Mononuclear cell (primary cell): ENCODE measurements around the gene KLHL5. TPM values are rescaled to one million over a fixed set of nuclear protein-coding genes. Genes with fewer than 3 reads are reported as not detected.

Experiments
- H3K27me3 ChIP-seq: 2 replicates; pipeline ENCODE4 v1.6.0; 2011; ENCODE audit warnings: low read length, control low read depth; ENCODE audit not compliant: insufficient read depth
- H3K4me1 ChIP-seq: 2 replicates; pipeline ENCODE4 v1.5.1; 2011; ENCODE audit warnings: mild to moderate bottlenecking, low read length, control low read depth; ENCODE audit not compliant: insufficient read depth
- H3K4me3 ChIP-seq: 2 replicates; pipeline ENCODE4 v1.5.1; 2011; ENCODE audit warnings: mild to moderate bottlenecking, low read length, moderate library complexity
- H3K9me3 ChIP-seq: 2 replicates; pipeline ENCODE4 v1.5.1; 2011; ENCODE audit warnings: low read depth, mild to moderate bottlenecking, control low read depth, low read length
- total RNA-seq: library from RNA; depleted of rRNA; stranded (reverse); fragments of >200 nt; gene quantifications from one replicate; pipeline ENCODE4 v1.2.3, GENCODE V29; 2012

The KLHL5 gene
- total RNA-seq, 1 donor: 37.8 TPM

DNA sequence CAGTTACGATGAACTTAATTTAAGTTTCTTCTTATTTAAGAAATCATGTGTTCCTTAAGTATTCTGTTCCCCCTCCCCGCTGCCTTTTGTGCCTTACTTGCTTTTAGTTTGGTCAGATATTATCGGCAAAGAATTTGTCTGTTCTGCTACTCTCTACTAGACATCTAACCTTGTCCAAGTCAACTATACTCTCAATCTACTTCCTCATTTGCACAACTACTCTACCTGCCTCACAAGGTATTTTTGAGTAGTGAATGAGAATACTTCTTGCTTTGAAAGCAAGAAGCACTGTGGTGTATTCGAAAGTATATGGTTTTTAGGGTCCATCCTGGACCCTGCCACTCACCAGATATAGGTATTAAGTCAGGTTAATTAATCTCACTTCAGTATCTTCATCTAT lies 8.0 kb upstream of the KLHL5 start:
- Histone ChIP-seq H3K27me3 (no peaks in the 10 kb centered on the region), H3K9me3 (no peaks in the 10 kb centered on the region), H3K4me3 (no peak overlapping the region), H3K4me1 (no peaks in the 10 kb centered on the region)

DNA sequence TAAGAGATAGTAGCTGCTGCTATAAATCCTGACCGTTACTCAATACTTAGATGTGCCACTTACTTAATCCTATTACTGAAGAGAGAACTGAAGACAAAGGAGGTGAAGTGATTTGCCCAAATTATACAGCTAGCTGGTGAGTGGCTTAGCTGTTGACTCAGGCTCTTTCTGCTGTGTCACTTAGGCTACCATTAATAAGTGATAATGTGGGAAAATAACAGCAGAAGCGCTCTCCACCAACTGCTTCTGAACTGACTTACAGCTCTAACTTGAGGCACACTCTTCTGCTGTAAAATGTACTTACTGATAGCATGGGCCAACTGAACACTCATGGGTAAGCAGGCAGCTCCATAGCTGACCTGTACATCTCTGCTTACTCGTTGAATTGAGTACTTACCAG lies 7.5 kb upstream of the KLHL5 start:
- Histone ChIP-seq H3K9me3 (no peaks in the 10 kb centered on the region), H3K4me3 (no peak overlapping the region)

GRCh38 chr4:39056023-39056422 lies 6.0 kb upstream of the KLHL5 start:
- H3K27me3 ChIP-seq: no peaks in the 10 kb centered on the region
- no peaks in the 10 kb centered on the region for H3K9me3 ChIP-seq
- no peaks in the 10 kb centered on the region for H3K4me1 ChIP-seq
- H3K4me3 ChIP-seq: no peak overlapping the region

More for the DNA sequence above, 7.5 kb upstream of the KLHL5 start:
- no peaks in the 10 kb centered on the region for H3K27me3 ChIP-seq
- H3K4me1 ChIP-seq: no peaks in the 10 kb centered on the region

DNA sequence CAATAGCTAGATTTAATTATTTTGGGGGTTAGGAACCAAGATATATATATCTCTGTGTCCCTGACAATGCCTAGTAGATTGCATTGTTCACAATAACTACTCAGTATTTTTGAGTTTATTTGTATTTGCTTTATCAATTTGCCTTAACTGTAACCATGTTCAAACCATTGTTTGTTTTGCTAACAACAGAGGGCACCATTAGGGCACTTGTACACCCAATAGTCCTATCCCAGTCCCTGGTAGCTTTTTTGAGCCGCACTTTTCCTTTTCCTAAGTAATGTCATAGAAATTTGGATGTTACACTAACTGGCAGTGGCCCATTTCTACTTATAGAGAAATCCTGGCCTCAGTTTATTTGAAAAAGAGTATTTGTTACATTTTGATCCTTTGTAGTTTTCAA lies 575 bp upstream of the KLHL5 start:
- H3K9me3 ChIP-seq: no peaks in the 10 kb centered on the region
- no peak overlapping the region for H3K4me3 ChIP-seq
- no peaks in the 10 kb centered on the region for H3K4me1 ChIP-seq
- no peaks in the 10 kb centered on the region for H3K27me3 ChIP-seq

GRCh38 chr4:39062770-39063097 lies 702 bp downstream of the KLHL5 start:
- Histone ChIP-seq H3K4me3 (no peak overlapping the region), H3K27me3 (no peaks in the 10 kb centered on the region), H3K9me3 (no peaks in the 10 kb centered on the region), H3K4me1 (no peaks in the 10 kb centered on the region)

GRCh38 chr4:39063430-39063829 lies 1.4 kb downstream of the KLHL5 start:
- no peaks in the 10 kb centered on the region for H3K27me3 ChIP-seq
- H3K4me1 ChIP-seq: no peaks in the 10 kb centered on the region
- no peaks in the 10 kb centered on the region for H3K9me3 ChIP-seq
- H3K4me3 ChIP-seq: no peak overlapping the region

DNA sequence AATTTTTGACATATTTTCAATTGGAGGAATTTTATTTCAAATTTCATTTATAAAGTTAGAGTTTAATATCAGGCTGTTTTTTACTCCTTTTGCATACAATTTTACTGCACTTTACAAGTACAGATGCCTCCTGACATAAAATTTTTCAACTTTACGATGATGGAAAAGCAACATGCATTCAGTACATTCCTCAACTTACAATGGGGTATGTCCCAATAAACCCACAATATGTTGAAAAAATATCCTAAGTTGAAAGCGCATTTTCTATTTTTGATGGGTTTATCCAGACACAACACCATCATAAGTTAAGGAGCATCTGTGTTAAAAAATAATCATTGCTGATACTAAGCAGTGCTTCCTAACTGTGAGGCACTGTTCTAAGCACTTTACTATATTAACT lies 4.3 kb downstream of the KLHL5 start:
- no peaks in the 10 kb centered on the region for H3K9me3 ChIP-seq
- peaks cover 4% of the 10 kb centered on the region for H3K4me1 ChIP-seq
- no peak overlapping the region for H3K4me3 ChIP-seq
- H3K27me3 ChIP-seq: no peaks in the 10 kb centered on the region

DNA sequence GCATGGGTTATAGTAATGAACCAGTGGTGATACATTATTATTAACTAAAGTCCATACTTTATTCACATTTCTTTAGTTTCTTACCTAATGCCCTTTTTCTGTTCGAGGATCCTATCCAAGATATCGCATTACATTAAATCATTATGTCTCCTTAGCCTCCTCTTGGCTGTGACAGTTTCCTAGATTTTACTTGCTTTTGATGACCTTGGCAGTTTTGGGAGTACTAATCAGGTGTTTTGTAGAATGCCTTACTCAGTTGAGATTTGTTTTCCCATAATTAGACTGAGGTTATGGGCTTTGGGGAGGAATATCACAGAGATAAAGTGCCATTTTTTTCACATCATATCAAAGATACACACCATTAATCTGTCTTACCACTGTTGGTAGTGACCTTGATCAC lies 5.0 kb downstream of the KLHL5 start:
- Histone ChIP-seq H3K4me1 (peaks cover 4% of the 10 kb centered on the region), H3K4me3 (no peak overlapping the region), H3K27me3 (no peaks in the 10 kb centered on the region), H3K9me3 (no peaks in the 10 kb centered on the region)

- H3K9me3 ChIP-seq: no peaks in the 10 kb centered on the region
- H3K27me3 ChIP-seq: no peaks in the 10 kb centered on the region
- peaks cover 4% of the 10 kb centered on the region for H3K4me1 ChIP-seq
- no peak overlapping the region for H3K4me3 ChIP-seq
Measured at GRCh38 chr4:39067451-39067850, 5.4 kb downstream of the KLHL5 start.

DNA sequence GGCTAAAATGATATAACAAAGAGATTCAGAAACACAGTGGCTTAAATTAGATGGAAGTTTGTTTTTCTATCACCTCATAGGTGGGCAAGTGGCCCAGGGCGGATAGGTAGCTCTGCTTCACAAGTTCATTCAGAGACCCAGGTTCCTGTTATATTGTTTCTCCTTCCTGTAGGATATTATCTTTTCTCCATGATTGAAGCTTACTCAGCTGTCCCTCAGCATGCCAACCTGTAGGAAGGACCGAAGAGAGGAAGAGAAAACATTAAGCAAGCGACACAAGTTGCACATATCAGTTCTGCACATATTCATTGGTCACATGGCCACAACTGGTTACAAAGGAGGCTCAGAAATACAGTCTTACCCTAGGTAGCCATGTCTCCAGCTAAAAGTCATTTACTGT lies 6.9 kb downstream of the KLHL5 start:
- peaks cover 4% of the 10 kb centered on the region for H3K4me1 ChIP-seq
- H3K27me3 ChIP-seq: no peaks in the 10 kb centered on the region
- no peak overlapping the region for H3K4me3 ChIP-seq
- H3K9me3 ChIP-seq: no peaks in the 10 kb centered on the region

GRCh38 chr4:39078829-39079228 lies 16.8 kb downstream of the KLHL5 start:
- no peaks in the 10 kb centered on the region for H3K4me1 ChIP-seq
- no peak overlapping the region for H3K4me3 ChIP-seq

DNA sequence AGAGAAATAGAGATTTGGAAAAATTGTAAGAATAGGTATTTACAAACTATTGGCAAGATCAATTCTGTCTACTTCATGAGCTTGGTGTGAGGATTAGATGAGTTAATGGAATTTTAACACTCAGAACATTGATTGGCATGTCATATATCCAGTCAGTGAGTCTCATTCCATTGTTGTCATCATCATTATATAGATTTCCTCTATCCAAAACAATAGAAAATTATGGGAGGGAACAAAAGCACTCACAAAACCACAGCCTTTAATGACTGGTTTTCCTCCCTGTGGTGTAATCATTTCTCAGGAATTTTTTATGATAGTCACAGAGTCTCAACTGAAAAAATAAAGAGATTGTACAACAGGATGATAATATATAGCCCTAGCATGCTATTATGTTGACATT lies 21.1 kb downstream of the KLHL5 start:
- Histone ChIP-seq H3K27me3 (no peaks in the 10 kb centered on the region), H3K4me1 (no peaks in the 10 kb centered on the region), H3K9me3 (no peaks in the 10 kb centered on the region), H3K4me3 (no peak overlapping the region)

More at GRCh38 chr4:39078829-39079228, 16.8 kb downstream of the KLHL5 start:
- Histone ChIP-seq H3K27me3 (no peaks in the 10 kb centered on the region), H3K9me3 (no peaks in the 10 kb centered on the region)

GRCh38 chr4:39085891-39086290 lies 23.9 kb downstream of the KLHL5 start:
- Histone ChIP-seq H3K9me3 (no peaks in the 10 kb centered on the region), H3K27me3 (no peaks in the 10 kb centered on the region), H3K4me1 (no peaks in the 10 kb centered on the region), H3K4me3 (no peak overlapping the region)

DNA sequence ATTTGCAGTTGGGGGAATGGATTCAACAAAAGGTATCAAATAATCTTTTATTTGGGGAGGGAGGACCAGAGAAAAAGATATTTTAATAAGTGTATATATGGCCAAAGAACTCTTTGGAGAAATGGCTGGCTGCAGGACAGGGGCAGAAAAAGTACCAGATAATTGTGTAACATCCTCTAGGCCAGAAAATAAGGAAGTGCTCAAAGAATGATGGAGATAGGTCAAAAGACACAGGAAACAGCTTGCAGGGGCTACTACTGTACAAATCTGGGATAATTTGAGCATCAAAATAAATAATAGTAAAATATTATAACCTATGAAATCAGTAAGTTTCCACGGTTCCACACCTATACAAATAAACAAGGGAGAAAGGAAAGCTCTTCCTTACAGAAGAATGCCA lies 34.8 kb downstream of the KLHL5 start:
- H3K4me1 ChIP-seq: no peaks in the 10 kb centered on the region
- H3K9me3 ChIP-seq: no peaks in the 10 kb centered on the region
- H3K27me3 ChIP-seq: no peaks in the 10 kb centered on the region
- H3K4me3 ChIP-seq: no peak overlapping the region

GRCh38 chr4:39097290-39097689 lies 35.3 kb downstream of the KLHL5 start:
- Histone ChIP-seq H3K4me3 (no peak overlapping the region), H3K9me3 (no peaks in the 10 kb centered on the region), H3K4me1 (no peaks in the 10 kb centered on the region), H3K27me3 (no peaks in the 10 kb centered on the region)

DNA sequence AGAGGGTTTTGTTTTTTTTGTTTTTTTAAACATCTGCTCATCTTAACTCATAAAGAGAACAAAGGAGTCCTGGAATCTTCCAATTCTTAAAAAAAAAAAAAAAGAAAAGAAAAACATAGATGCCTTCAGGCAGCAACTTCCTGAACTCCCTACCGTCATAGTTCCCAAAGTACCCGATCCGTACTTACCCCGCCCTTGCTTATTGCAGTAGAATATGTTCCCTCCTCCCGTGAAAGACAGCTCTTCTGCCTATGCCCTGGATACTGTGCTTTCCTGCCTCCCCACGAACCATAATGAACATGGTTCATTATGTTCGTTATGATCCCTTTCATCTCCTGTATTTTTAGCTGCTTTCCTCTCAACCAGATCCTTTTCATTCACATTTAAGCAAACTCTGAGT lies 40.3 kb downstream of the KLHL5 start:
- H3K4me3 ChIP-seq: no peak overlapping the region
- no peaks in the 10 kb centered on the region for H3K27me3 ChIP-seq
- no peaks in the 10 kb centered on the region for H3K9me3 ChIP-seq
- no peaks in the 10 kb centered on the region for H3K4me1 ChIP-seq

DNA sequence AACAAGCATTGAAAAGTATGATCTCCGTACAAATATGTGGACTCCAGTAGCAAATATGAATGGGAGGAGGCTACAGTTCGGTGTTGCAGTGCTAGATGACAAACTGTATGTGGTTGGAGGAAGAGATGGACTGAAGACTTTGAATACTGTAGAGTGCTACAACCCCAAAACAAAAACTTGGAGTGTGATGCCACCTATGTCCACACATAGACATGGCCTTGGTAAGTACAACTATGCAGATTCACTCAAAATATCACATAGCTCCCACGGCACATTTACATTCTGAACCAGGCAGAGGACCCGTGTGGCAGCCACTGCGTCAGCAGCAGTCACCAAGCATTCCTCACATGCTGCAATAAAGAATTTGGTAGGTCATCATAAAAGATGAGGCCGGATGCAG lies 41.3 kb downstream of the KLHL5 start:
- Histone ChIP-seq H3K9me3 (no peaks in the 10 kb centered on the region), H3K27me3 (no peaks in the 10 kb centered on the region), H3K4me3 (no peak overlapping the region), H3K4me1 (no peaks in the 10 kb centered on the region)
